GM21390 (cell line): Measurements from ENCODE around the gene FDXR.
"Not testable (repeated sequence)": the region's sequence is repeated elsewhere in the genome, so short reads cannot be mapped to it uniquely, and the experiment has no call there.

Experiments used
- ATAC-seq: cut with Tn5 transposase; IDR thresholded peaks from one replicate; pipeline ENCODE4 v1.9.1; 2021; ENCODE audit not compliant: unreplicated experiment

The FDXR gene

GRCh38 chr17:74873037-74873873, 461 bp upstream of the FDXR start:
- peak; percentile 87 for ATAC-seq

GRCh38 chr17:74871356-74872076, 1.3 kb downstream of the FDXR start:
- no peak for ATAC-seq

- no peak for ATAC-seq
Observed at GRCh38 chr17:74870512-74870911, 2.3 kb downstream of the FDXR start.

- ATAC-seq, result not testable (repeated sequence)
Observed at GRCh38 chr17:74870028-74870427, 2.8 kb downstream of the FDXR start.

- no peak for ATAC-seq
Observed at GRCh38 chr17:74868908-74869255, 3.9 kb downstream of the FDXR start.

- no peak for ATAC-seq
Observed at GRCh38 chr17:74868251-74868907, 4.4 kb downstream of the FDXR start.

GRCh38 chr17:74866198-74866835, 6.5 kb downstream of the FDXR start:
- no peak for ATAC-seq

- no peak for ATAC-seq
Observed at GRCh38 chr17:74865504-74866197, 7.1 kb downstream of the FDXR start.

- no peak for ATAC-seq
Observed at GRCh38 chr17:74864866-74865395, 7.9 kb downstream of the FDXR start.

- ATAC-seq, result no peak
Observed at GRCh38 chr17:74864297-74864865, 8.4 kb downstream of the FDXR start.

- no peak for ATAC-seq
Observed at GRCh38 chr17:74863420-74864296, 9.1 kb downstream of the FDXR start.

GRCh38 chr17:74862919-74863318, 9.9 kb downstream of the FDXR start:
- ATAC-seq, result no peak

- no peak for ATAC-seq
Observed at GRCh38 chr17:74862108-74862901, 10.5 kb downstream of the FDXR start.

GRCh38 chr17:74861662-74862107, 11.1 kb downstream of the FDXR start:
- ATAC-seq, result no peak

- ATAC-seq, result no peak
Observed at GRCh38 chr17:74860872-74861661, 11.7 kb downstream of the FDXR start.

GRCh38 chr17:74860229-74860871, 12.4 kb downstream of the FDXR start:
- no peak for ATAC-seq
